ENCODE data around the gene RAD23A.

The RAD23A gene

DNA sequence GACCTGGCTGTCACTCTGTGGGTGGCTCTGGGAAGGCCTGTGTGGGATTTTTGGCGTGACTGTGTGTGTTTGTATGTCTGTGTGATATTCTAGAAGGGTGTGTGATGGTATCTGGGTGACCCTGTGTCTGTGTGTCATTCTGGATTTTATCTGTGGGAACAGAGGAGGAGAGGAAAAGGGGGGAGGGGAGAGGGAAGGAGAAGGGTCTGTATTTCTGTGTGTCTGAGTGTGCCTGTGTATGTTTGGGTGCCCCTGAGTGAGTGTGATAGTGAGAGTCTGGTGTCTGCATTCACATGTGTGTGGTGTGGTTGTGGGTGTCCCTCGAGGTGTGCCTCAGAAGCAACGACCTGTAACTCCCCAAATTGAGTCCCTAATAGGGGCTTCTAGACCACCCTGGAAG, 41.5 kb downstream of the RAD23A start:
- DNase-seq, result no peak

DNA sequence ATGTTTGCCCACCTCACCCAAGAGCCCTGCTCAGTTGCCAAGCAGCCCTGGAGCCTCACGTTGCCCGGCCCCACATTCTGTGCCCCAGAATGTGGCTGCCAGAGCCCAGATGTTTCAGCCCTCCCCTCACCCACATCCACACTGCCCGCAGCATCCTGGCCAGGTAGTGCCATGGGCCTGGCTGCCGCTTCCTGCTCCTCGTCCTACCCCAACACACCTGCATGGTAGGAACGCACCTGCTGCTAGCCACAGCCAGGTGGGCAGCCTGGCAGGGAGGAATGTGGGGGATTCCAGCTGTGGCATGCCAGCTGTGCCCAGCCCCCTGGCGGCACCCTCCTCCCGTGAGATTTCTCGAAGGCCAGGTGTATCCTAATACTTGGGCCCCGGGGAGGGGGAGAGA, 42.1 kb downstream of the RAD23A start:
- DNase-seq, result no peak

GRCh38 chr19:12990431-12990830, 44.8 kb downstream of the RAD23A start:
- DNase-seq, result no peak

GRCh38 chr19:12990853-12991252, 45.2 kb downstream of the RAD23A start:
- DNase-seq, result no peak

DNA sequence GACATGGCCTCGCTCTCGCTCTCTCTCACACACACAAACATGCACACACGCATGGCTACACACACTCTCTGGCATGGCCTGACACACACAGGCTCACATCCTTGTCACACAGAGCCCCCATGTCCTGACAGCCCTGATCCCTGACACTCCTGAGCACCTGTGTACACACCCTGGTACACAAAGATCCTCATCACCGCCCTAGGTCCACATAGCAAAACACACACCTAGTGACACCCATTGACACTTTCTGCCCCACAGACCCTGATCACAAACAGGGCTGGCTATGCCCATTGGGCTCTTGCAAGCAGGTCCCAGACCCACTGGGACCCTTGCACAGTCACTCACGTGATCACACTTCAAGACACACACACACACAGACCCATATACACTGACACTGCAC, 45.6 kb downstream of the RAD23A start:
- no peak for DNase-seq

GRCh38 chr19:12992729-12993128, 47.1 kb downstream of the RAD23A start:
- no peak for DNase-seq

DNA sequence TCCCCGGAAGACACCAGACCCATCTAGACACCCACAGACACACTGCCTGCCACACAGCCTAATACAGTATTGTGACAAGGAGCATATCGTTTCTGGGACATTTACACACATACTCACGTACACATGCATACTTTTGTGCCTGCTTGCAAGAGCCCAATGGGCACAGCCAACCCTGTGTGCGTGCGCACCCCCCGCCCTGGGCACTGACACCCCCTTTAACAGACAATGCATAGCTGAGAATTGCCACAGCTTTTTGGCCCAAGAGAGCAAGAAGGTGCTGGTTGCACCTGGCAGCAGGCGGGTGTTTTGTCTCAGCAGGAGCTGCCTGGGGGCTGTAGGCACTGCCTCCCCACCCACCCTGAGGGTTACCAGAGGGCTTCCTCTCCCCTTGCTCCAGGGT, 47.9 kb downstream of the RAD23A start:
- no peak for DNase-seq

DNA sequence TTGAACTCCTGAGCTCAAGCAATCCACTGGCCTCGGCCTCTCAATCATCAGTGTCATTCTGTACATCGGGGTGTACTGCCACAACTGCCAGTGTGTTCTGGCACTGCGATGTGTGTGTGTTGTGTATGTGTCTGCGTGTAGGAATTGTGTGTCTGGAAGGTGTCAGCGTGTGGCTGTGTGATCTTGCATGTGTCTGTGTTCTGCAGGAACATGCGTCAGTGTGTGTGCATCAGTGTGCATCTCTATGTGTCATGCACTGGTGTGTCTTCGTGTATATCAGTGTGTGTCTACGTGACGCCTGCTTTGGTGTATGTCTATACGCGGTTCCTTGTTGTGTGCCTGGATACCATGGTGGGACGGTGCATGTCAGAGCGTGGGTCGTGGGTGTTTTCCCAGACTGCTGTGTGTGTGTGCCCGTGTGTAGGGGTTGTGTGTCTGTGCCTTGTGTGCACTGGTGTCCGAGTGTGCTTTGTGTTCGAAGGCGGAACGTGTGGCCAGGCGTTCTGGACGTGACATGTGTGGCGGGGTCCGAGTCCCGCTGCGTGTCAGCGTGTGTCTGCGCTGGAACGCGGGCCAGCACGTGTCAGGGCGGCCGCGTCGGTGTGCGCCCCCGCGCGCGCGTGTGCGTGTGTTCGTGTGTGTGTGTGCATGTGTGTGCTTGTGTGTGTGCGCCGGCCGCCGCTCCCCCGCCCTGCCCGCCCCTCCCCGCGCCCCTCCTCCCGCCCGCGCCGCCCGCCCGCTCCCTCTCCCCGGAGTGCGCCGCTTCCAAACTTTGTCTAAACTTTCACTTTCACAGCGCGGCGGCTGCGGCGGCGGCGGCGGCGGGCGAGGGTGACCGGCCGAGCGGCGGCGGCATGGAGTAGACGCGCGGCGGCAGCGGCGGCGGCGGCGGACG, 49.3 kb downstream of the RAD23A start, which contains the start of gene NFIX:
Gene NFIX, plus strand, starts transcription at position 775 of the 895 bp plus-strand sequence. CDS start 363 bp downstream, outside the sequence.
- no peak for DNase-seq

DNA sequence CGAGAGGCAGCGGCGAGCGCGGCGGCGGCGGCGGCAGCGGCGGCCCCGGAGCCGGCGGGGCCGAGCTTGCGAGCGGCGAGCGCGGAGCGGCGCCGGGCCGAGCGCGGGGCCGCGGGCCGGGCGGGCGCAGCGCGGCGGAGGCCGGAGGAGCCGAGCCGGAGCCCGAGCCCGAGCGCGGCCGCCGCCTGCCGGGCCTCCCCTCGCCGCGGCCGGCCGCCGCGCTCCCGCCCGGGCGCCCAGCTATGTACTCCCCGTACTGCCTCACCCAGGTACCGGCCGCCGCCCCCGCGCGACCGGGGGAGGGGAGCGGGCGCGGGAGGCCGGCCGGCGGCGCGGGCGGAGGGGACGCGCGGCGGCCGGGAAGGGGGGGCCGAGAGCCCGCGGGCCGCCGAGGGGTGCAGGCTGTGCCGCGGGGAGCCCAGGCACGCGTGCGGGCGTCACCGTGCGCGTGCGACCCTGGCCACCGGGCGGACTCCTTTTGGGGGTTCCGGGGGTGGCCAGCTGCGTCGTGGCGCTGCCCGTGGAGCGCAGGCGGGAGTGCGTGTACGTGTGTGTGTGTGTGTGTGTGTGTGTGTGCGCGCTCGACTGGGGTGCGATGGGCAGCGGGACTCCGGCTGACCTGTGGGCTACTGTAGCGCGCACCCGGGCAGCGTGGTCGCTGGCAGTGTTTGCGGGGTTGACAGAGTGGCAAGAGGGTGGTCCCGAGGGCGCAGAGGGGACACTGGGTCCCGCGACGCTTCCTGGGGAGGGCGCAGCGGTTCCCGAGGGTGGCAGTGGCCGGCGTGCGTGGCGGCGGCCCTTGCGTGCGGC, 50.1 kb downstream of the RAD23A start:
- no peak for DNase-seq

GRCh38 chr19:12996406-12997094, 50.9 kb downstream of the RAD23A start:
- DNase-seq, result no peak

- DNase-seq, result no peak
These were observed 51.7 kb downstream of the RAD23A start for GRCh38 chr19:12997179-12997966.

DNA sequence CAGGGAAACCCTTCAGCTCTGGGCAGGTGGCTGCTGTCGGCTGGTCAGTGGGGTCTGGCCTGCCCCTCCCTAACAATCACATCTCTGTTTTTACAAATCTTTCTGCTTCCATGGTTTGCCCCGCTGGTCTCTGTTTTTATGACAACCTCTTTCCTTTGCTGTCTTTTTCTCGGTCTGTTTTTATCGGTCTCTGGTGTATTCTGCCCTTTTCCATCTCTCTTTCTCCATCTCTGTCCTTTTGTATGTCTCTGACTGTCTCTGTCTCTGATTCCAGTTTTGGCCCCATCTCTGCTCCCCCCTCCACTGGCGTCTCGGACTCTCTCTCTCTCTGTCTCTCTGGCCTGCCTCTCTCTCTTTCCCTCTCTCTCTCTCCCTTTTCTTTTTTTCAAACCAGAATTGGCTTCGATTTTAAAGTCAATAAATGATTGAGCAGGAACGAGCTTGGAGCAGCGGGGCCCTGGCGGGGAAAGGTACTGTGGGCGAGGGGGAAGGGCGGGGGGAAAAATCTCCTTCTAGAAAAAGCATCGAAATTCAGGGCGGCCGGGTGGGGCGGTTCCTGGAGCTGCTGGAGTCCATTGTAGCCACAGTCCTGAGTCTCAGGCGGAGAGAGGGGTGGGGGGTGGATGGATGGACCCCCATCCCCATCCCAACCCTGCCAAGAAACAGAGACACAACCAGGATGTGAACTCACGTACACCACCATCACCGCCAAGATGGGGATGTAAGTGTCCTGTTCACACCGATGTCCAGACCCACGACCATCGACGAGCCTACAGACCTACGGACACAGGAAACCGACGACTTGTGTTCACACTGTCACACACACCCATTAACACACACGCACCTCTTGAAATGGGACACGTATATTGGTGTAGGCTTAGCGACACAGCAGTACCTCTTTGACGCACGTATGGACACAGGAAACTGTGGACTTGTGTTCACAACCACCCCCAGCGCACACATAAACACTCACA, 52.6 kb downstream of the RAD23A start:
- DNase-seq, result no peak

GRCh38 chr19:13001166-13001501, 55.5 kb downstream of the RAD23A start:
- no peak for DNase-seq

DNA sequence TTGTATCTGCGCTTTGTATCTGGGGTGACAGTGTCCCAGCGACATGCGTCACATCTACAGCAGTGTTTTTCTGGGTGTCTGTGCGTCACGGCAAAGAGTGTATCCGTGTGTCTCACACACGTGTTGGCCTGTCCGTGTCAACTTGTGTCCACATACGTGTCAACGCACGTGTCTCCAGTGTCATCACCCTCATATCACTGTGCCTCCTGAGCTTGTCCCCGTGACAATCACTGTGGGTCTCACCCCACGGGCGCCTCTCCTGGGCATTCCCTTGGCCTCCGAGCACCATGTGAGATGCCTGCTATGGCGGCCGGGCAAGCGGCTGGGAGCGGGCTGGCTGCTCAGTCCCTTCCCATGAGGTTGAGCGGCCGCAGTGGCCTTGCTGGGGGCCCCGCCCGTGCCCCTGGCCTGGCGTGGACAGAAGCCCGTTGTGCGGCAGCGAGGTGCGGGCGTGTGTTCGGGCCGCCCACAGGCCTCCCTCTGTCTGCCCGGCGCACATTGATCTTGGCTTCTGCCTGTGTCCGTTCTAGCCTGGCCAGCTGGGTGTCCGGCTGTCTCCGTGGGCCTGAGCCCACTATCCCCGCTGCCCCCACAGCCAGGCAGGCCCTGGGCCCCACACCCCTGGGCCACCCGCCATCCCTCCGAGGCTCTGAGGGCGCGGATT, 56.0 kb downstream of the RAD23A start:
- DNase-seq, result no peak

DNA sequence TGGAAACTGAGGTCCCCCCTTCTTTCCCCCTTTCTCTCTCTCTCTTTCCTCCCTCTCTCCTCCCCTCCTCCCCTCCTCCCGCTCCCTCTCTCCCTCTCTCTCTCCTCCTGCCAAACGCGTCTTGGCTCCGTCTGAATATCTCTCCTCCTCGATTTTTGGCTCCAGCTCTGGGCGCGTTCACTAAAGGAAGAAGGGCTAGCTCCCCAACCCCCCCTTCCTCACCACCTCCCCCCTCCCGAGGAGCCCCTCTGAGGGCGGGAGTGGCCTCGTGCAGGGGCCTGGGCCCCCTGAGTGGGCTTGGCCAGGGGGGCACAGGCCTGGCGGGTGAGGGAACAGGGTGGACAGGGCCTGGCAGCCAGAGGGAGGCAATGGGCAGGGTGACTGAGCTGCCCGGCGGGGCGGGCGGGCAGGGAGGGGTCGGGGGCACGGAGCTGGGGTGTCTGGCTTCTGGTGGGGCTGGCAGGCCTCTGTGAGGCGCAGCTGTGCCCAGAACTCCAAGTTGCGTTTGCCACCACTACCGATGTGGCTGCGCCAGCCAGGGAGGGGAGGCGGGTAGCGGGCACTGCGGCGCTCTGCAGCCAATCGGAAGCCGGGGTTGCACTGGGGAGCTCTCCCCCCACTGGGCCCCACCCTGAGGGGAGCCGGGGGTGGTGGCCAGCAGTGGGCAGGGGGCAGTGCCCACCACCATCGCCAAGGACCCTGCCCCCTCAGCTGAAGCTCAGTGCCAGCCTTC, 56.7 kb downstream of the RAD23A start:
- no peak for DNase-seq

DNA sequence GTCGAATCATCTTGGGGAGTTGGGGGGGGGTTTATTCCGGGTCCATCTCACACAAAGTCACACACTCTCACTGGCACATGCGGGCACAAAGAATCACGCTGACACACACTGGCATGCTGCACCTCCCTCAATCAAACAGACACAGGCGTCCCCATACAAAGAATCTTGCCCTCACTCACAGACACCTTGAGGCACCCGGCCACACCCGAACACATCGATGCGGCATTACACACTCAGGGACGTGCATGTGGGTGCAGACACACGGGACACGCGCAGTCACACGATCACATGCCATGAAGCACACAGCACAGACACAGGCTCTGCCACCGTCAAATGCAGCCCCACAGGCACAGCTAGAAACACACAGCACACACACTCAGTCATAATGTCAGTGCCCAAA, 57.4 kb downstream of the RAD23A start:
- no peak for DNase-seq

Data from NCI-H526 treated with DMSO at 0.1 percent for 48 hours (cell line).